T-cell (primary cell): ENCODE data around the gene U2AF2. TPM values are rescaled to one million over a fixed set of nuclear protein-coding genes. Genes with fewer than 3 reads are reported as not detected.

Experiments used
- ATAC-seq, 4 experiments: fragments of 200-7000 bp in 3 of 4; fragments of 150-1000 bp in 1 of 4; cut with Tn5 transposase; replicated peaks in 1 of 4; 1 replicate in 3 of 4; 2 replicates in 1 of 4; pipeline ENCODE4 v1.10.0; 2021; ENCODE audit warnings: moderate library complexity in 3 of 4, mild to moderate bottlenecking in 2 of 4, moderate number of reproducible peaks in 1 of 4
- CTCF ChIA-PET, 2 donors: fragments of 300-600 bp; sonication (Branson Sonifier 250); formaldehyde crosslinking; loops; one replicate each; lab custom pipeline; 2022; ENCODE audit warnings: antibody characterized with exemption in 2 of 2; lab: Charles Lee
- POLR2A ChIA-PET, 2 donors: fragments of 300-600 bp; sonication (Branson Sonifier 250); formaldehyde crosslinking; loops; one replicate each; lab custom pipeline; 2022; ENCODE audit warnings: antibody characterized with exemption in 2 of 2; lab: Charles Lee
- DNase-seq, 35 experiments: peaks; one replicate each; pipeline versions ENCODE4 v3.0.0 to v3.0.0-alpha.2; 2013 to 2023
- H3K27ac ChIP-seq: one replicate; pipeline ENCODE4 v1.5.1; 2013; ENCODE audit warnings: low read length
- H3K27me3 ChIP-seq, 2 experiments: replicated peaks in 1 of 2; 1 replicate in 1 of 2; 2 replicates in 1 of 2; pipeline versions ENCODE4 v1.6.1 to v1.7.0; 2013; ENCODE audit warnings: low read length in 1 of 2, mixed read lengths in 1 of 2; ENCODE audit not compliant: control insufficient read depth in 2 of 2, insufficient read depth in 2 of 2; ENCODE audit errors: extremely low read depth in 1 of 2
- H3K36me3 ChIP-seq, 2 donors: 1 replicate in 1 of 2; 2 replicates in 1 of 2; pipeline versions ENCODE4 v1.6.1 to v1.7.0; 2013; ENCODE audit warnings: low read length in 1 of 2; ENCODE audit not compliant: control insufficient read depth in 2 of 2, insufficient read depth in 1 of 2; ENCODE audit errors: extremely low read depth in 1 of 2
- H3K4me1 ChIP-seq, 2 experiments: 1 replicate in 1 of 2; 2 replicates in 1 of 2; pipeline versions ENCODE4 v1.6.1 to v1.7.0; 2013; ENCODE audit warnings: low read length in 2 of 2, mixed read lengths in 1 of 2; ENCODE audit not compliant: insufficient read depth in 2 of 2, control insufficient read depth in 1 of 2; ENCODE audit errors: extremely low read depth in 1 of 2
- H3K4me3 ChIP-seq, 2 donors: 1 replicate in 1 of 2; 2 replicates in 1 of 2; pipeline versions ENCODE4 v1.5.1 to v1.7.0; 2013; ENCODE audit warnings: mild to moderate bottlenecking in 2 of 2, low read length in 1 of 2, moderate library complexity in 1 of 2; ENCODE audit not compliant: control insufficient read depth in 1 of 2; ENCODE audit errors: extremely low read depth in 1 of 2
- H3K9me3 ChIP-seq: 2 replicates; pipeline ENCODE4 v1.7.0; 2013
- H3K27ac Mint-ChIP-seq, 2 donors: one replicate each; pipeline ENCODE4 v1.8.0; 2020 to 2021; ENCODE audit warnings: mild to moderate bottlenecking in 2 of 2, mixed read lengths in 2 of 2
- H3K27me3 Mint-ChIP-seq, 2 donors: one replicate each; pipeline ENCODE4 v1.8.0; 2021 to 2022; ENCODE audit warnings: mixed read lengths in 2 of 2
- H3K36me3 Mint-ChIP-seq: one replicate; pipeline ENCODE4 v1.8.0; 2021; ENCODE audit warnings: mixed read lengths
- H3K4me1 Mint-ChIP-seq, 3 donors: one replicate each; pipeline ENCODE4 v1.8.0; 2020 to 2022; ENCODE audit warnings: mixed read lengths in 3 of 3, mild to moderate bottlenecking in 1 of 3
- H3K4me3 Mint-ChIP-seq, 3 donors: one replicate each; pipeline ENCODE4 v1.8.0; 2020 to 2022; ENCODE audit warnings: mild to moderate bottlenecking in 3 of 3, mixed read lengths in 3 of 3, moderate library complexity in 3 of 3
- H3K9me3 Mint-ChIP-seq, 3 donors: one replicate each; pipeline ENCODE4 v1.8.0; 2020 to 2022; ENCODE audit warnings: mixed read lengths in 3 of 3
- WGBS: methylation state at CpG from one replicate; pipeline ENCODE4 v1.1.5; 2013; ENCODE audit warnings: missing lambda C conversion rate; ENCODE audit not compliant: insufficient coverage; 5-methylcytosine and 5-hydroxymethylcytosine counted together
- total RNA-seq, 35 experiments: library from RNA in 6 of 35; stranded (reverse) in 6 of 35; fragments of 120-200 nt in 1 of 35; gene quantifications; one replicate each; pipeline versions ENCODE4 v1.2.1 to v1.2.4 and lab custom pipeline; 2013 to 2026

Gene U2AF2
- total RNA-seq, 5 donors from 2014 or later (not counting 1 experiment from before 2014, with no cell fraction given), result 254 to 310 (median 303) TPM

DNA sequence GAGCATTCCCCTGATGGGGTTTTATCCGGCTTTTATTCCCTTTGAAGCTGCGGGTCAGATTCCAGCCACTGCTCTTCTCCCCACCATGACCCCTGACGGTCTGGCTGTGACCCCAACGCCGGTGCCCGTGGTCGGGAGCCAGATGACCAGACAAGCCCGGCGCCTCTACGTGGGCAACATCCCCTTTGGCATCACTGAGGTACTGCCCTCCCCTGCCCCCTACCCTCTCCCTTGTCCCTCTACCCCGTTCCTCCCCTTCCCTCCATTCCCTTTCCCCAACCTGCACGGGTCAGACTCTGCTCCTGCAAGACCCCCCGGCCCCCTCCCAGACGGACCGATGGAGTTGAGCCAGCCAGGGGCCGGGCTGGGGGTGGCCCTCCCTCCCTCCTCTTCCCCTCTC, 6.2 kb downstream of the U2AF2 start:
- H3K4me3 Mint-ChIP-seq, result no peak overlapping the region
- DNase-seq (no peak), ATAC-seq (no peak)
- whole genome bisulfite sequencing, result 95% methylated on average over 10 of the region's 16 CpGs
- no peaks in the 10 kb centered on the region for H3K9me3 ChIP-seq
- H3K36me3 ChIP-seq, result peaks cover 9 to 79% of the 10 kb centered on the region in 2 donors
- H3K27ac ChIP-seq, result no peak overlapping the region
- H3K27ac Mint-ChIP-seq, result no peak overlapping the region
- CTCF ChIA-PET, result no interaction called here
- POLR2A ChIA-PET, result interaction anchor here in 1 of 2 donors (0.7 kb wide), 1 partner anchor 9 kb away, joined by 3 read pairs; no protein-coding TSS in a partner anchor
- H3K4me1 Mint-ChIP-seq, result peaks cover 55 to 67% (median 58%) of the 10 kb centered on the region in 3 donors
- H3K4me1 ChIP-seq, result peaks cover 16 to 55% of the 10 kb centered on the region in 2 experiments
- H3K36me3 Mint-ChIP-seq, result peaks cover 45% of the 10 kb centered on the region
- H3K27me3 ChIP-seq, result no peaks in the 10 kb centered on the region
- no peaks in the 10 kb centered on the region for H3K27me3 Mint-ChIP-seq
- H3K9me3 Mint-ChIP-seq, result no peaks in the 10 kb centered on the region
- no peak overlapping the region for H3K4me3 ChIP-seq

GRCh38 chr19:55661826-55662225, 7.0 kb downstream of the U2AF2 start:
- Histone ChIP-seq H3K4me3 (no peak overlapping the region), H3K4me1 (peaks cover 9 to 54% of the 10 kb centered on the region in 2 experiments), H3K36me3 (peaks cover 16 to 88% of the 10 kb centered on the region in 2 donors), H3K27me3 (no peaks in the 10 kb centered on the region), H3K9me3 (no peaks in the 10 kb centered on the region), H3K27ac (no peak overlapping the region)
- no peaks in the 10 kb centered on the region for H3K9me3 Mint-ChIP-seq
- 69% methylated on average over 7 of the region's 7 CpGs for WGBS
- peaks cover 45% of the 10 kb centered on the region for H3K36me3 Mint-ChIP-seq
- ChIA-PET POLR2A (no interaction called here), CTCF (no interaction called here)
- H3K4me3 Mint-ChIP-seq, result no peak overlapping the region
- H3K4me1 Mint-ChIP-seq, result peaks cover 49 to 64% (median 56%) of the 10 kb centered on the region in 3 donors
- no peak overlapping the region for H3K27ac Mint-ChIP-seq
- DNase-seq (no peak), ATAC-seq (no peak)
- H3K27me3 Mint-ChIP-seq, result no peaks in the 10 kb centered on the region

GRCh38 chr19:55663846-55664536, 9.2 kb downstream of the U2AF2 start:
- DNase-seq (no peak), ATAC-seq (no peak)
- 98% methylated on average over 19 of the region's 20 CpGs for WGBS
- CTCF ChIA-PET, result no interaction called here
- Histone ChIP-seq H3K9me3 (no peaks in the 10 kb centered on the region), H3K27me3 (no peaks in the 10 kb centered on the region), H3K36me3 (peaks cover 24 to 90% of the 10 kb centered on the region in 2 donors), H3K4me1 (peaks cover 0 to 47% of the 10 kb centered on the region in 2 experiments), H3K27ac (no peak overlapping the region), H3K4me3 (no peak overlapping the region)
- Mint-ChIP-seq H3K36me3 (peaks cover 40% of the 10 kb centered on the region), H3K9me3 (no peaks in the 10 kb centered on the region), H3K27me3 (no peaks in the 10 kb centered on the region), H3K27ac (no peak overlapping the region), H3K4me1 (peaks cover 37 to 46% (median 40%) of the 10 kb centered on the region in 3 donors), H3K4me3 (no peak overlapping the region)
- POLR2A ChIA-PET, result no interaction called here

DNA sequence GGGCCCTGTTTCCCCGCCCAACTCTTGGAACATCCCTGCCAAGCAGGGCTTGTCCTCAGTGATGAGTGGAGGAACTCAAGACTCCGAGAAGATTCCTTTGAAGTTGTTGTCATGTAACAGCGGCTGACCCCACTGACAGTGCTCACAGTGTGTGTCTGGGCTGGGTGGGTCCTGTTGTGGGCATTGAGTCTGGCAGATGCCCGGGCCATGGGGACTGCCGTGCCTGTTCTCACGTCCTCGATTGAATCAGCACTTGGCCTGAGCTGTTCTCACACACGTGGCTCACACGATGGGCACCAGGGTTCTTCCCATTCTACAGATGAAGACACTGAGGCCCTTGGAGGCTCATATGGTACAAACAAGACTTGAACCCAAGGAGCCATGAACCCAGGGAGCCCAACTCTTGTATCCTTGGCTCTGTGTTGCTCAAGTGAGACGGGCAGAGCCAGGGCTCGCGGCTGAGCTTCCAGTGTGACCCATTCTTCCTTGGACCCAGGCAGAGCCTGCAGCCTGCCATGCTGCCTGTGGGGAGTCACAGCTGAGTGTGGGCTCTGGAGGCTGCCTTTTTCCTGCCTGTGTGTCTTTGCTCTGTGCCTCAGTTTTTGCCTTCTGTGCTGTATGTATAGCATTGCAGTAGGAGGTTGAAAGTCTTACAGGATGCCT, 11.6 kb downstream of the U2AF2 start:
- Histone ChIP-seq H3K27ac (no peak overlapping the region), H3K4me1 (peaks cover 0 to 46% of the 10 kb centered on the region in 2 experiments), H3K4me3 (no peak overlapping the region), H3K27me3 (no peaks in the 10 kb centered on the region), H3K9me3 (no peaks in the 10 kb centered on the region), H3K36me3 (peaks cover 37 to 87% of the 10 kb centered on the region in 2 donors)
- Mint-ChIP-seq H3K36me3 (peaks cover 49% of the 10 kb centered on the region), H3K27ac (no peak overlapping the region), H3K9me3 (no peaks in the 10 kb centered on the region), H3K27me3 (no peaks in the 10 kb centered on the region), H3K4me3 (no peak overlapping the region), H3K4me1 (peaks cover 42 to 50% (median 46%) of the 10 kb centered on the region in 3 donors)
- no peak for ATAC-seq
- DNase-seq, result no peak
- 95% methylated on average over 12 of the region's 12 CpGs for WGBS
- ChIA-PET POLR2A (no interaction called here), CTCF (interaction anchor here in 1 of 2 donors (0.6 kb wide), 1 partner anchor 197 kb away, joined by 3 read pairs; no protein-coding TSS in a partner anchor)

- Mint-ChIP-seq H3K9me3 (no peaks in the 10 kb centered on the region), H3K4me1 (peaks cover 39 to 48% (median 47%) of the 10 kb centered on the region in 3 donors), H3K27ac (no peak overlapping the region), H3K27me3 (no peaks in the 10 kb centered on the region), H3K36me3 (peaks cover 44% of the 10 kb centered on the region), H3K4me3 (no peak overlapping the region)
- ChIA-PET CTCF (no interaction called here), POLR2A (interaction anchor here in 1 of 2 donors (0.6 kb wide), 1 partner anchor 1801 kb away, joined by 3 read pairs; no protein-coding TSS in a partner anchor)
- 100% methylated on average over 2 of the region's 4 CpGs for WGBS
- Histone ChIP-seq H3K4me3 (no peak overlapping the region), H3K4me1 (peaks cover 0 to 47% of the 10 kb centered on the region in 2 experiments), H3K9me3 (no peaks in the 10 kb centered on the region), H3K36me3 (peaks cover 34 to 82% of the 10 kb centered on the region in 2 donors), H3K27me3 (no peaks in the 10 kb centered on the region), H3K27ac (no peak overlapping the region)
- DNase-seq (no peak), ATAC-seq (no peak)
These were observed 12.2 kb downstream of the U2AF2 start for GRCh38 chr19:55667006-55667381.

GRCh38 chr19:55667511-55667910, 12.7 kb downstream of the U2AF2 start:
- peak overlapping the region in 1 of 2 donors; percentile 16 for H3K27ac Mint-ChIP-seq
- Histone ChIP-seq H3K36me3 (peaks cover 33 to 78% of the 10 kb centered on the region in 2 donors), H3K9me3 (no peaks in the 10 kb centered on the region), H3K4me3 (no peak overlapping the region), H3K4me1 (peaks cover 0 to 45% of the 10 kb centered on the region in 2 experiments), H3K27me3 (no peaks in the 10 kb centered on the region), H3K27ac (no peak overlapping the region)
- peaks cover 41 to 52% (median 50%) of the 10 kb centered on the region in 3 donors for H3K4me1 Mint-ChIP-seq
- CTCF ChIA-PET, result interaction anchor here in 1 of 2 donors (1.4 kb wide), 1 partner anchor 11 kb away, joined by 4 read pairs; no protein-coding TSS in a partner anchor
- H3K36me3 Mint-ChIP-seq, result peaks cover 45% of the 10 kb centered on the region
- DNase-seq (no peak), ATAC-seq (no peak)
- no peak overlapping the region for H3K4me3 Mint-ChIP-seq
- 97% methylated on average over 6 of the region's 12 CpGs for WGBS
- POLR2A ChIA-PET, result interaction anchor here in 1 of 2 donors (0.6 kb wide), 1 partner anchor 1801 kb away, joined by 3 read pairs; no protein-coding TSS in a partner anchor
- no peaks in the 10 kb centered on the region for H3K9me3 Mint-ChIP-seq
- no peaks in the 10 kb centered on the region for H3K27me3 Mint-ChIP-seq
